ENCODE data around the gene PDZRN4. TPM values are rescaled to one million over a fixed set of nuclear protein-coding genes. Genes with fewer than 3 reads are reported as not detected.

The PDZRN4 gene
- total and polyA plus RNA-seq, 4 experiments from 2014 or later, result not detected

DNA sequence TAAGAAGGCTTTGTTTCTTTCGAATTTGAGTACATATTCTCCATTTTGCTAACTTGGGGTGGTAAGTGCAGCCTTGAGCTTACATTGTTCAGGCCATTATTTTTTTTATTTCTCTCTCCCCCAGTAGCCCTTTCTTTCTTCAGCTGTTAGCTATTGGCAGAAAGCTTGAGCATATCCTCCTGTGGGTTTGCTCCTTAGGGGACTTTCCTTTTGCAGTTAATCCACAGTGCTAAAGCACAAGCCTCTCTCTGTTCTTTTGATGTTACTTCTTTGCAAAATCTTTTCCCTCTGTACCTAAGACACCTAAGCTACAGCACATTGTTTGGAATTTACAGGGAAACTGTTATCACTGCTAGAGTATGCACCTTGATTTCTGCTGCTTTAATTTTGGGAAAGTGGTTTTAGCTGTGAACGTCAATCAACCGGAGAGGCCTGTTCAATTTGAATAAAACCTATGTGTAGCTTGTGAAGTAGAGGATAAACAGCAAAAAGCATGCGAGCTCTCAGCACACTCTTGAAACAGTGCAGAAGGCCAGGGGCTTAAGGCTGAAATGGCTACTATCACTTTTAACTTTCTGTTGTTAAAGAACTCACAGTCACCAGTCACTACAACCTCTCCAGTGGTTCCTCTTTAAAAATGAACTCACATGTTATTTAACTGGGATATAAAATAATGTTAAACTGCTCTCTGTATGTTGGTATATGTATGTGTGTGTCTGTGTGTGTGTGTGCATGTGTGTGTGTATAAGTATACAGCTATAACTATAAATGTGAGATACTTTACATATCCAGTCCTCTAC, 139.2 kb downstream of the PDZRN4 start:
- H3K36me3 ChIP-seq (ENCODE audit: insufficient read depth, low read length), result no peaks in the 10 kb centered on the region
- H3K4me3 ChIP-seq (ENCODE audit: low read length in 2 of 2), result no peak overlapping the region
- H3K4me1 ChIP-seq (ENCODE audit: insufficient read depth, low read length), result no peaks in the 10 kb centered on the region
- Mint-ChIP-seq H3K27ac (no peak overlapping the region), H3K27me3 (peaks cover 0 to 1% of the 10 kb centered on the region in 2 donors), H3K4me1 (no peaks in the 10 kb centered on the region), H3K4me3 (no peak overlapping the region), H3K9me3 (peaks cover 0 to 4% (median 0%) of the 10 kb centered on the region in 8 donors), H3K36me3 (no peaks in the 10 kb centered on the region)
- POLR2A ChIA-PET (ENCODE audit: partially characterized antibody), result no interaction called here
- no peaks in the 10 kb centered on the region for H3K27me3 ChIP-seq (ENCODE audit: insufficient read depth, low read length)
- no peak overlapping the region for H3K27ac ChIP-seq (ENCODE audit: low read depth, low read length)
- no peak for DNase-seq
- intact Hi-C loops (cut with micrococcal nuclease), result no loop called here
- CTCF ChIA-PET (ENCODE audit: partially characterized antibody), result no interaction called here
- no peaks in the 10 kb centered on the region for H3K9me3 ChIP-seq (ENCODE audit: control insufficient read depth in 1 of 2, low read length in 2 of 2)

DNA sequence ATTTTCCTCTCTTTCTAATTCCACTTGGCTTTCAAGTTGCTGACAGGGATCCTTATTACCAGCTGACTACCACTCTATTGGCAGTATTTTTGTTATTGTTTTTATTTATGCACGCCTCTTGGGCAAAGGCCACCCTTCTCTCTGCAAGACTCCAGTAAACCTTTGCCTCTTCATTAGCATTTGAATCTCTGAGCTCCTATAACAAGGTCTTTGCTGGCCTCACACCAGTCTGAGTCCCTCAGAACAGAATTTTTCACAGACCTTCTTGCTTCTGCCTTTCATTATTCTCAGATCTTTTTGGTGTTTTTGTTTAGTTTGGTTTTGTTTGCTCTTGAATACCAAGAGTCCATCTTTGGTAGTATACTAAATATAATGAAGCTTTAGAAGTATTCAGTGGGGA, 145.9 kb downstream of the PDZRN4 start:
- ChIA-PET CTCF (ENCODE audit: partially characterized antibody) (no interaction called here), POLR2A (ENCODE audit: partially characterized antibody) (no interaction called here)
- H3K9me3 ChIP-seq (ENCODE audit: control insufficient read depth in 1 of 2, low read length in 2 of 2), result no peaks in the 10 kb centered on the region
- peaks cover 0 to 6% (median 0%) of the 10 kb centered on the region in 8 donors for H3K9me3 Mint-ChIP-seq
- H3K27ac ChIP-seq (ENCODE audit: low read depth, low read length), result no peak overlapping the region
- H3K36me3 ChIP-seq (ENCODE audit: insufficient read depth, low read length), result no peaks in the 10 kb centered on the region
- H3K27me3 Mint-ChIP-seq, result peaks cover 0 to 3% of the 10 kb centered on the region in 2 donors
- no peak for DNase-seq
- no peaks in the 10 kb centered on the region for H3K36me3 Mint-ChIP-seq
- no peak overlapping the region for H3K4me3 ChIP-seq (ENCODE audit: low read length in 2 of 2)
- H3K27me3 ChIP-seq (ENCODE audit: insufficient read depth, low read length), result no peaks in the 10 kb centered on the region
- intact Hi-C loops (cut with micrococcal nuclease), result no loop called here
- H3K4me3 Mint-ChIP-seq, result no peak overlapping the region
- H3K4me1 Mint-ChIP-seq, result no peaks in the 10 kb centered on the region
- H3K27ac Mint-ChIP-seq, result no peak overlapping the region
- no peaks in the 10 kb centered on the region for H3K4me1 ChIP-seq (ENCODE audit: insufficient read depth, low read length)

GRCh38 chr12:41334390-41334789, 146.3 kb downstream of the PDZRN4 start:
- Histone ChIP-seq H3K4me1 (ENCODE audit: insufficient read depth, low read length) (no peaks in the 10 kb centered on the region), H3K9me3 (ENCODE audit: control insufficient read depth in 1 of 2, low read length in 2 of 2) (no peaks in the 10 kb centered on the region), H3K27ac (ENCODE audit: low read depth, low read length) (no peak overlapping the region), H3K4me3 (ENCODE audit: low read length in 2 of 2) (no peak overlapping the region), H3K36me3 (ENCODE audit: insufficient read depth, low read length) (no peaks in the 10 kb centered on the region), H3K27me3 (ENCODE audit: insufficient read depth, low read length) (no peaks in the 10 kb centered on the region)
- Mint-ChIP-seq H3K27ac (no peak overlapping the region), H3K27me3 (peaks cover 0 to 3% of the 10 kb centered on the region in 2 donors), H3K36me3 (no peaks in the 10 kb centered on the region), H3K4me1 (no peaks in the 10 kb centered on the region), H3K4me3 (no peak overlapping the region), H3K9me3 (peaks cover 0 to 4% (median 0%) of the 10 kb centered on the region in 8 donors)
- intact Hi-C loops (cut with micrococcal nuclease), result no loop called here
- CTCF ChIA-PET (ENCODE audit: partially characterized antibody), result no interaction called here
- no peak for DNase-seq
- POLR2A ChIA-PET (ENCODE audit: partially characterized antibody), result no interaction called here

DNA sequence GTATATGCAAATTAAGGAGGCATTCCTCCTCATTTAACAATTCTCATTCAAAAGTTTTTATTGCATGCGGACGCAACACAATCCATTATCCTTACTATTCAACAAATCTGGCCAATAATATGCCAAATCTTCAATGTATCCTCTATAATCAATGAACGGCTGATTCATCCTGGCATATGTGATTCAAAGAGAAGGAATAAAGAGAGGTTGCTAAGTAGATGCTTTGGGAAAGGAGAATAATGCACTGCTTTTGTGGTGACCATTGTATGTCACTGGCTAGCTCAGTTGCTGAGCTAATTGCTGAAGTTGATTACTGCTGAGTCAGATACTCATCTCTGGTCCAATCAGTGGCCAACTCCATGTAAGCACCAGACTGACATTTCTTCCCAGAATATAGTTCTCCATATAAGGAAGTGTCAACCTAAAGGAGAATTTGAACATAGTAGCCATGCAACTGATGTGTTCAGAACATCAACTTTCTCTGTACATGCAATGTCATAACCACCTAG, 148.0 kb downstream of the PDZRN4 start:
- no peaks in the 10 kb centered on the region for H3K36me3 Mint-ChIP-seq
- no peak overlapping the region for H3K27ac Mint-ChIP-seq
- H3K9me3 Mint-ChIP-seq, result peaks cover 0 to 4% (median 0%) of the 10 kb centered on the region in 8 donors
- Histone ChIP-seq H3K36me3 (ENCODE audit: insufficient read depth, low read length) (no peaks in the 10 kb centered on the region), H3K4me1 (ENCODE audit: insufficient read depth, low read length) (no peaks in the 10 kb centered on the region), H3K4me3 (ENCODE audit: low read length in 2 of 2) (no peak overlapping the region), H3K27ac (ENCODE audit: low read depth, low read length) (no peak overlapping the region), H3K9me3 (ENCODE audit: control insufficient read depth in 1 of 2, low read length in 2 of 2) (no peaks in the 10 kb centered on the region), H3K27me3 (ENCODE audit: insufficient read depth, low read length) (no peaks in the 10 kb centered on the region)
- CTCF ChIA-PET (ENCODE audit: partially characterized antibody), result no interaction called here
- intact Hi-C loops (cut with micrococcal nuclease), result no loop called here
- H3K4me1 Mint-ChIP-seq, result no peaks in the 10 kb centered on the region
- no peak for DNase-seq
- H3K27me3 Mint-ChIP-seq, result peaks cover 0 to 3% of the 10 kb centered on the region in 2 donors
- no peak overlapping the region for H3K4me3 Mint-ChIP-seq
- POLR2A ChIA-PET (ENCODE audit: partially characterized antibody), result no interaction called here

DNA sequence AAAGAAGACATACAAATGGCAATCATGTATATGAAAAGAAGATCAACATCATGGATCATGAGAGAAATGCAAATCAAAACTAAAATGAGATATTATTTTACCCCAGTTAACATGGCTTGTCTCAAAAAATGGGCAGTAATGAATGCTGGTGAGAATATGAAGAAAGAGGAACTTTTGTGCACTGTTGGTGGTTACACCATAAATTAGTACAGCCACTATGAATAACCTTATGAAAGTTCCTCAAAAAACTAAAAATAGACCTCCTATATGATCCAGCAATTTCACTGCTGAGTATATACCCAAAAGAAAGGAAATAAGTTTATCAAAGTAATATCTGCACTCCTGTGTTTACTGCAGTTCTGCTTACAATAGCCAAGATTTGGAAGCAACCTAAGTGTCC, 151.7 kb downstream of the PDZRN4 start:
- Mint-ChIP-seq H3K4me3 (no peak overlapping the region), H3K36me3 (no peaks in the 10 kb centered on the region), H3K4me1 (no peaks in the 10 kb centered on the region), H3K27ac (no peak overlapping the region), H3K9me3 (peaks cover 0 to 7% (median 0%) of the 10 kb centered on the region in 8 donors), H3K27me3 (peaks cover 0 to 1% of the 10 kb centered on the region in 2 donors)
- intact Hi-C loops (cut with micrococcal nuclease), result no loop called here
- ChIA-PET POLR2A (ENCODE audit: partially characterized antibody) (no interaction called here), CTCF (ENCODE audit: partially characterized antibody) (no interaction called here)
- no peak overlapping the region for H3K4me3 ChIP-seq (ENCODE audit: low read length in 2 of 2)
- H3K9me3 ChIP-seq (ENCODE audit: control insufficient read depth in 1 of 2, low read length in 2 of 2), result no peaks in the 10 kb centered on the region
- no peak for DNase-seq
- no peaks in the 10 kb centered on the region for H3K36me3 ChIP-seq (ENCODE audit: insufficient read depth, low read length)
- no peaks in the 10 kb centered on the region for H3K27me3 ChIP-seq (ENCODE audit: insufficient read depth, low read length)
- H3K27ac ChIP-seq (ENCODE audit: low read depth, low read length), result no peak overlapping the region
- H3K4me1 ChIP-seq (ENCODE audit: insufficient read depth, low read length), result no peaks in the 10 kb centered on the region

- Mint-ChIP-seq H3K27me3 (no peaks in the 10 kb centered on the region), H3K4me1 (no peaks in the 10 kb centered on the region), H3K36me3 (no peaks in the 10 kb centered on the region), H3K4me3 (no peak overlapping the region), H3K9me3 (peaks cover 0 to 7% (median 0%) of the 10 kb centered on the region in 8 donors), H3K27ac (no peak overlapping the region)
- no peaks in the 10 kb centered on the region for H3K9me3 ChIP-seq (ENCODE audit: control insufficient read depth in 1 of 2, low read length in 2 of 2)
- intact Hi-C loops (cut with micrococcal nuclease), result no loop called here
- DNase-seq, result no peak
- ChIA-PET POLR2A (ENCODE audit: partially characterized antibody) (no interaction called here), CTCF (ENCODE audit: partially characterized antibody) (no interaction called here)
- H3K27ac ChIP-seq (ENCODE audit: low read depth, low read length), result no peak overlapping the region
- H3K4me3 ChIP-seq (ENCODE audit: low read length in 2 of 2), result no peak overlapping the region
- H3K27me3 ChIP-seq (ENCODE audit: insufficient read depth, low read length), result no peaks in the 10 kb centered on the region
- no peaks in the 10 kb centered on the region for H3K4me1 ChIP-seq (ENCODE audit: insufficient read depth, low read length)
- no peaks in the 10 kb centered on the region for H3K36me3 ChIP-seq (ENCODE audit: insufficient read depth, low read length)
Measured at GRCh38 chr12:41344776-41345470, 156.8 kb downstream of the PDZRN4 start.

DNA sequence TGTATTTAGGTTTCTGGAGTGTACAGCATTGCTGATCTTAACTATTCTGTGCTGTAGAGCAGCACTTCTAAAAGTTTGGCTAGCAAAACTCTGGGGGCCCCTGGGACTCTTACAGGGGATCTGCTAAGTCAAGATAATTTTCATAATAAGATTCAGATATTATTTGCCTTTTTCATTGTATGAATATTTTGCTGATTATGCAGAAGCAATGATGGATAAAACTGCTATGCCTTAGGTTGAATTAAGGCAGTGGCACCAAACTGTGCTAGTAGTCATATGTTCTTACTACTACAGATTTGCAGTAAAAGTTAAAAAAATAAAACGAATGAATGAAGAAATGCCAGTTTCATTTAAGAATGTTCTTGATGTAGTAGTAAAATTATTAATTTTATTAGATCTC, 160.1 kb downstream of the PDZRN4 start:
- H3K9me3 ChIP-seq (ENCODE audit: control insufficient read depth in 1 of 2, low read length in 2 of 2), result no peaks in the 10 kb centered on the region
- H3K4me3 ChIP-seq (ENCODE audit: low read length in 2 of 2), result no peak overlapping the region
- H3K9me3 Mint-ChIP-seq, result peaks cover 0 to 11% (median 0%) of the 10 kb centered on the region in 8 donors
- no peak overlapping the region for H3K27ac ChIP-seq (ENCODE audit: low read depth, low read length)
- H3K4me1 ChIP-seq (ENCODE audit: insufficient read depth, low read length), result no peaks in the 10 kb centered on the region
- H3K4me1 Mint-ChIP-seq, result no peaks in the 10 kb centered on the region
- H3K27me3 Mint-ChIP-seq, result no peaks in the 10 kb centered on the region
- H3K27ac Mint-ChIP-seq, result no peak overlapping the region
- DNase-seq, result no peak
- H3K36me3 Mint-ChIP-seq, result no peaks in the 10 kb centered on the region
- intact Hi-C loops (cut with micrococcal nuclease), result no loop called here
- POLR2A ChIA-PET (ENCODE audit: partially characterized antibody), result no interaction called here
- H3K27me3 ChIP-seq (ENCODE audit: insufficient read depth, low read length), result no peaks in the 10 kb centered on the region
- H3K4me3 Mint-ChIP-seq, result no peak overlapping the region
- CTCF ChIA-PET (ENCODE audit: partially characterized antibody), result no interaction called here
- H3K36me3 ChIP-seq (ENCODE audit: insufficient read depth, low read length), result no peaks in the 10 kb centered on the region

All from CD4-positive, alpha-beta memory T cell (primary cell).